ENCODE results near the gene EFCAB6. TPM values are rescaled to one million over a fixed set of nuclear protein-coding genes. Genes with fewer than 3 reads are reported as not detected.

The EFCAB6 gene
- total and polyA plus RNA-seq, 2 donors (not counting 3 experiments of a cell fraction or from before 2014, with no cell fraction given), result 0.07 to 0.31 TPM

DNA sequence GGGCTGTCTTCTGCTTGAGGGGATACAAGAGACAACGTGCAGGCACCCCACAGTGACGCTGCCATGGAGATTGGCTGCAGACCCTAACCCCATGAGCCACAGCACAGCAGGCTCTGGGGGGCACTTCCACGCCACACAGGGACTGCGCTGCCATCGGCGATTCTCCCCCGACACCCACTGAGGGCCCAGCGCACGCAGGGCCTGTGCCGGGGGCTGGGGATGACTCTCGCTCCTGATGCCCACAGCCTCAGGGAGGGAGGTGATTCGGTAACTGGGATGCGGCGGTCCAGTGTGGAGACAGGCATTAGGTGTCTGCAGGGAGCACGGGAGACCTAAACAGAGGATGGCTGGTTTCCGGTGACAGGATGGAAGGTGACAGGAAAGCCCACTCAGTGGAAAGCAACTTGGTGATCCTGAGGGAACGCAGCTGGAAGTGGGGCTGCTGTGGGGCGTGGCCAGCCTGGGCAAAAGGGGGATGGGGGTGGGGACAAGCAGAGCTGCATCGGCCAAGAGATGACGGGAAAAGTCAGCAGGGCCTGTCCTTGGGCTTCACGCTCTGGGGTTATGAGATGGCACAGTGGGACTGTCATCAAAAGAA lies 37.7 kb downstream of the EFCAB6 start:
- Histone ChIP-seq H3K9me1 (replicated peaks; ENCODE audit: control insufficient read depth, extremely low read depth, insufficient read depth, low read length) (no peaks in the 10 kb centered on the region), H3K9me3 (replicated peaks; ENCODE audit: control insufficient read depth, insufficient read depth, low read length) (no peaks in the 10 kb centered on the region), H3K4me1 (ENCODE audit: control insufficient read depth, extremely low read depth, insufficient read depth, low read length) (no peaks in the 10 kb centered on the region), H3K79me2 (ENCODE audit: control insufficient read depth, insufficient read depth, low read length) (no peaks in the 10 kb centered on the region), H2AFZ (ENCODE audit: low read depth, low read length) (no peak overlapping the region), H3K9ac (replicated peaks; ENCODE audit: extremely low read depth, insufficient read depth, low read length) (no peak overlapping the region), H3K27me3 (ENCODE audit: control insufficient read depth in 2 of 2, insufficient read depth in 2 of 2, low read length in 2 of 2) (no peaks in the 10 kb centered on the region), H3K27ac (ENCODE audit: insufficient read depth, low read depth, low read length) (no peak overlapping the region), H3K36me3 (ENCODE audit: control insufficient read depth in 2 of 2, extremely low read depth in 1 of 2, insufficient read depth in 2 of 2, low read length in 2 of 2) (no peaks in the 10 kb centered on the region), H3K4me3 (replicated peaks in 1 of 3; ENCODE audit: insufficient read depth in 1 of 3, low read depth in 1 of 3, low read length in 3 of 3) (no peak overlapping the region), H4K20me1 (replicated peaks; ENCODE audit: control insufficient read depth, extremely low read depth, insufficient read depth, low read length) (no peaks in the 10 kb centered on the region), H3K4me2 (ENCODE audit: insufficient read depth, low read length) (no peak overlapping the region)
- FAIRE-seq (no peak), DNase-seq (ENCODE audit: low read depth, low spot score) (no peak)
- TF ChIP-seq GATA2 (IDR thresholded peaks at IDR 0.05; ENCODE audit: insufficient read depth, insufficient read length, low read depth, low read length), result no peak
- TF ChIP-seq CTCF (IDR thresholded peaks at IDR 0.05; ENCODE audit: extremely low read depth in 1 of 2, insufficient read depth in 1 of 2, low read depth in 1 of 2, low read length in 2 of 2), result no peak
- no peak for TF ChIP-seq FOS (IDR thresholded peaks at IDR 0.05; ENCODE audit: borderline replicate concordance, insufficient read depth, low read length)
- TF ChIP-seq EZH2 (IDR thresholded peaks at IDR 0.05; ENCODE audit: borderline replicate concordance, low read depth, low read length, severe bottlenecking), result no peak
- TF ChIP-seq, protein P1, sequence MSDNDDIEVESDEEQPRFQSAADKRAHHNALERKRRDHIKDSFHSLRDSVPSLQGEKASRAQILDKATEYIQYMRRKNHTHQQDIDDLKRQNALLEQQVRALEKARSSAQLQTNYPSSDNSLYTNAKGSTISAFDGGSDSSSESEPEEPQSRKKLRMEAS (IDR thresholded peaks at IDR 0.05; ENCODE audit: insufficient read depth, insufficient read length), result no peak
- TF ChIP-seq MYC (IDR thresholded peaks at IDR 0.05; ENCODE audit: low read depth, low read length), result no peak
- no peak for TF ChIP-seq POLR2AphosphoS5 (IDR thresholded peaks at IDR 0.05; ENCODE audit: insufficient read depth, low read depth, low read length)
- no peak for TF ChIP-seq JUN (IDR thresholded peaks at IDR 0.05; ENCODE audit: borderline replicate concordance, insufficient read depth, insufficient read length, low read depth)
- TF ChIP-seq POLR2A (IDR thresholded peaks at IDR 0.05; ENCODE audit: low read depth, low read length), result no peak
- BruUV-seq (replicated peaks), result no TSS peak
- intact Hi-C loops (cut with micrococcal nuclease), result no loop called here
- CTCF ChIA-PET, result no interaction called here
- dilution Hi-C loops (cut with MboI; ENCODE audit: extremely low pct_ligation_motif_present, low sequenced_read_pairs), result no loop called here
- POLR2A ChIA-PET, result no interaction called here

Measured in endothelial cell of umbilical vein (primary cell).